GM12878 (cell line): ENCODE measurements around the gene MMP11. TPM values are rescaled to one million over a fixed set of nuclear protein-coding genes. Genes with fewer than 3 reads are reported as not detected.
A peak's percentile ranks its signal among the peaks of the same experiment; 100 is the strongest.

Experiments
- ATAC-seq: fragments of 200-7000 bp; cut with Tn5 transposase; 3 replicates; pipeline ENCODE4 v1.9.1; 2020; ENCODE audit warnings: mild to moderate bottlenecking, moderate library complexity
- BruUV-seq: library from RNA; stranded (reverse); fragments of 400-500 nt; replicated peaks from 2 replicates; lab custom pipeline; 2021; lab: Mats Ljungman, UMichigan
- CTCF ChIA-PET: fragments of 300-600 bp; sonication (Branson Sonifier 250); formaldehyde crosslinking; extraction: SDS; loops from one replicate; lab custom pipeline; 2021; ENCODE audit warnings: inconsistent platforms; lab: Yijun Ruan, JAX
- POLR2A ChIA-PET: fragments of 350-600 bp; formaldehyde crosslinking; extraction: SDS; loops from one replicate; lab custom pipeline; 2021; ENCODE audit warnings: inconsistent platforms; lab: Charles Lee
- RAD21 ChIA-PET: fragments of 300-600 bp; sonication (Branson Sonifier 250); formaldehyde crosslinking; loops from one replicate; lab custom pipeline; 2023; ENCODE audit warnings: antibody characterized with exemption; ENCODE audit not compliant: unreplicated experiment; lab: Charles Lee
- SMC1A ChIA-PET: fragments of 300-600 bp; sonication (Branson Sonifier 250); formaldehyde crosslinking; loops from one replicate; lab custom pipeline; 2023; ENCODE audit not compliant: unreplicated experiment, uncharacterized antibody; lab: Charles Lee
- DNase-seq: peaks from one replicate; pipeline ENCODE4 v3.0.0-alpha.2; 2011; ENCODE audit warnings: low read depth, low spot score
- FAIRE-seq: peaks from 3 replicates; lab custom pipeline; 2011; peaks lifted over from hg19 to GRCh38; lab: Jason Lieb, UNC
- H2AFZ ChIP-seq: 2 replicates; pipeline ENCODE4 v1.6.0; 2011; ENCODE audit warnings: low read depth, low read length, control low read depth; ENCODE audit not compliant: control insufficient read depth
- H3K27ac ChIP-seq: 2 replicates; pipeline ENCODE4 v1.5.1; 2011; ENCODE audit warnings: control low read depth; ENCODE audit not compliant: control insufficient read depth, insufficient read depth
- H3K27me3 ChIP-seq, 2 experiments: replicated peaks in 1 of 2; 2 replicates each; pipeline versions ENCODE4 v1.6.0 to v1.6.1; 2011; ENCODE audit warnings: low read length in 1 of 2; ENCODE audit not compliant: control insufficient read depth in 2 of 2, insufficient read depth in 2 of 2
- H3K36me3 ChIP-seq, 2 experiments: 2 replicates each; pipeline ENCODE4 v1.5.1; 2011; ENCODE audit warnings: low read length in 1 of 2; ENCODE audit not compliant: control insufficient read depth in 2 of 2, insufficient read depth in 2 of 2
- H3K4me1 ChIP-seq: 2 replicates; pipeline ENCODE4 v1.6.1; 2011; ENCODE audit warnings: mild to moderate bottlenecking, low read length, moderate library complexity, mixed read lengths; ENCODE audit not compliant: control insufficient read depth, insufficient read depth
- H3K4me2 ChIP-seq: 2 replicates; pipeline ENCODE4 v1.6.0; 2011; ENCODE audit warnings: control low read depth; ENCODE audit not compliant: control insufficient read depth, insufficient read depth
- H3K4me3 ChIP-seq: fragments of 200-600 bp; sonication (generic); 2 replicates; pipeline ENCODE4 v1.5.1; 2016
- H3K79me2 ChIP-seq: 2 replicates; pipeline ENCODE4 v1.6.0; 2011; ENCODE audit warnings: low read length; ENCODE audit not compliant: control insufficient read depth, insufficient read depth
- H3K9ac ChIP-seq: 2 replicates; pipeline ENCODE4 v1.8.0; 2011; ENCODE audit warnings: low read length, control low read depth, mixed read lengths; ENCODE audit not compliant: control insufficient read depth, insufficient read depth
- H3K9me3 ChIP-seq: replicated peaks from 3 replicates; pipeline ENCODE4 v1.5.1; 2011; ENCODE audit warnings: mild to moderate bottlenecking, low read length; ENCODE audit not compliant: control insufficient read depth, insufficient read depth
- H4K20me1 ChIP-seq: 2 replicates; pipeline ENCODE4 v1.6.0; 2011; ENCODE audit not compliant: control insufficient read depth, insufficient read depth
- ASH2L ChIP-seq: fragments of 300-600, 200-600 bp; sonication (generic); IDR thresholded peaks from 2 replicates; pipeline ENCODE4 v1.6.1; 2017; ENCODE audit warnings: low read depth, mild to moderate bottlenecking, borderline replicate concordance
- CREM ChIP-seq: IDR thresholded peaks from 2 replicates; pipeline ENCODE4 v1.6.1; 2014; ENCODE audit warnings: antibody characterized with exemption, low read depth
- E2F4 ChIP-seq: IDR thresholded peaks from 2 replicates; pipeline ENCODE4 v1.6.1; 2012; ENCODE audit warnings: low read depth, low read length, improper control_type of control experiment
- MTA3 ChIP-seq: IDR thresholded peaks from 2 replicates; pipeline ENCODE4 v1.6.1; 2012; ENCODE audit warnings: low read length, inconsistent platforms, borderline replicate concordance
- MYB ChIP-seq: fragments of 150-350 bp; IDR thresholded peaks from 2 replicates; pipeline ENCODE4 v1.6.1; 2014; ENCODE audit warnings: mild to moderate bottlenecking, low read depth, low read length, borderline replicate concordance
- PBX3 ChIP-seq: IDR thresholded peaks from 2 replicates; pipeline ENCODE4 v1.6.1; 2011; ENCODE audit warnings: mild to moderate bottlenecking, low read depth, low read length, moderate library complexity; ENCODE audit not compliant: insufficient replicate concordance
- RBBP5 ChIP-seq: fragments of 200-600 bp; sonication (generic); conservative IDR thresholded peaks from 2 replicates; pipeline ENCODE4 v1.6.1; 2016
- SRF ChIP-seq, 2 experiments: IDR thresholded peaks; 2 replicates each; pipeline ENCODE4 v1.6.1; 2011; ENCODE audit warnings: low read depth in 2 of 2, low read length in 2 of 2, mild to moderate bottlenecking in 1 of 2, moderate library complexity in 1 of 2
- TARDBP ChIP-seq: IDR thresholded peaks from 2 replicates; pipeline ENCODE4 v1.6.1; 2016; ENCODE audit warnings: borderline replicate concordance
- USF1 ChIP-seq: IDR thresholded peaks from 2 replicates; pipeline ENCODE4 v1.6.1; 2011; ENCODE audit warnings: borderline replicate concordance, low read depth, mild to moderate bottlenecking, moderate library complexity, mixed read lengths, low read length; ENCODE audit not compliant: insufficient read depth; ENCODE audit errors: extremely low read length
- WRNIP1 ChIP-seq: IDR thresholded peaks from 2 replicates; pipeline ENCODE4 v1.6.1; 2011; ENCODE audit warnings: low read depth, low read length, improper control_type of control experiment, borderline replicate concordance
- ZBED1 ChIP-seq: IDR thresholded peaks from 2 replicates; pipeline ENCODE4 v1.6.1; 2016; ENCODE audit warnings: borderline replicate concordance
- ZNF274 ChIP-seq: IDR thresholded peaks from one replicate; pipeline ENCODE4 v1.8.0; 2011; ENCODE audit not compliant: insufficient read length, insufficient read depth
- WGBS: methylation state at CpG from one replicate; pipeline ENCODE4 v1.1.6; 2016; ENCODE audit warnings: low lambda C conversion rate; ENCODE audit not compliant: insufficient replicate concordance, insufficient coverage; ENCODE audit errors: missing lambda C conversion rate; 5-methylcytosine and 5-hydroxymethylcytosine counted together
- in situ Hi-C: fragments of 300-500 bp; cut with MboI; formaldehyde crosslinking; loops from 9 replicates; pipeline ENCODE4 v1.14.3; 2018; ENCODE audit warnings: mixed read lengths
- intact Hi-C: fragments of 100-400 bp; cut with micrococcal nuclease; formaldehyde crosslinking; loops from one replicate; pipeline ENCODE4 v1.14.2; 2022; ENCODE audit not compliant: unreplicated experiment
- polyA plus RNA-seq, 11 experiments: library from polyadenylated mRNA; depleted of rRNA in 4 of 11; unstranded in 6 of 11; stranded (reverse) in 5 of 11; fragments of >200 nt; fragmentation: Nextera tagmentation in 4 of 11; fragmentation: Illumina TruSeq in 1 of 11; extraction: Ambion mirVana in 4 of 11; extraction: Trizol in 1 of 11; gene quantifications; 1 replicate in 1 of 11; 2 replicates in 10 of 11; pipeline versions ENCODE4 v1.2.1 to v1.2.3, GENCODE V29; 2011 to 2016; ENCODE audit warnings: inconsistent platforms in 2 of 11, missing spikeins in 2 of 11, low read depth in 1 of 11
- total RNA-seq, 4 experiments: library from RNA; depleted of rRNA in 3 of 4; stranded (reverse); fragments of >200 nt in 3 of 4; fragmentation: Illumina TruSeq in 1 of 4; extraction: Trizol in 1 of 4; gene quantifications; 2 replicates each; pipeline versions ENCODE4 v1.2.1 to v1.2.3, GENCODE V29; 2013 to 2021

MMP11 gene
- total and polyA plus RNA-seq, 10 of the 15 experiments (the other 5 are each of a cell fraction or from before 2014, with no cell fraction given), result 0.03 to 1.1 (median 0.31) TPM; not detected in 2

- Histone ChIP-seq H3K27ac (no peak overlapping the region), H3K27me3 (no peaks in the 10 kb centered on the region), H3K4me2 (no peak overlapping the region), H3K9ac (no peak overlapping the region), H3K4me3 (no peak overlapping the region), H3K79me2 (peaks cover 10% of the 10 kb centered on the region), H3K9me3 (no peaks in the 10 kb centered on the region), H2AFZ (no peak overlapping the region), H4K20me1 (no peaks in the 10 kb centered on the region), H3K4me1 (peaks cover 38% of the 10 kb centered on the region), H3K36me3 (peaks cover 22 to 31% of the 10 kb centered on the region in 2 experiments)
- TF ChIP-seq TARDBP (no peak), SRF (IDR thresholded peaks at IDR 0.05; ENCODE audit: low read depth in 2 of 2, low read length in 2 of 2) (no peak), MYB (no peak), CREM (no peak), ASH2L (no peak), ZNF274 (no peak), PBX3 (no peak), MTA3 (no peak), ZBED1 (no peak), USF1 (no peak), RBBP5 (no peak), WRNIP1 (no peak), E2F4 (no peak)
- FAIRE-seq, result no peak
- ChIA-PET SMC1A (interaction anchor here (0.7 kb wide), 1 partner anchor 10 kb away, joined by 3 read pairs; no protein-coding TSS in a partner anchor), POLR2A (interaction anchor here (0.6 kb wide), 1 partner anchor 47 kb away, joined by 3 read pairs; no protein-coding TSS in a partner anchor), RAD21 (no interaction called here), CTCF (no interaction called here)
- BruUV-seq, result TSS peak; percentile 31
- in situ Hi-C loops (no loop called here), intact Hi-C loops (no loop called here)
- no peak for DNase-seq
- WGBS, result 86% methylated on average over 5 of the region's 5 CpGs
- ATAC-seq, result no peak
Observed at GRCh38 chr22:23796461-23796860, 23.8 kb downstream of the MMP11 start.
